ENCODE results near the gene CXCR2. TPM values are rescaled to one million over a fixed set of nuclear protein-coding genes. Genes with fewer than 3 reads are reported as not detected.
"Not testable (repeated sequence)": the region's sequence is repeated elsewhere in the genome, so short reads cannot be mapped to it uniquely, and the experiment has no call there.

The CXCR2 gene
- total RNA-seq, 2 donors from 2014 or later = not detected

GRCh38 chr2:218091746-218092145 is 34.1 kb upstream of the CXCR2 start:
- no peaks in the 10 kb centered on the region for H3K27me3 ChIP-seq
- no peak overlapping the region for H3K27ac ChIP-seq
- no peaks in the 10 kb centered on the region for H3K4me1 ChIP-seq
- WGBS, 2 donors = 79 to 87% methylated on average over 3 of the region's 3 CpGs
- DNase-seq (no peak), ATAC-seq (no peak)
- H3K9me3 ChIP-seq = no peaks in the 10 kb centered on the region
- no peak for TF ChIP-seq POLR2A (IDR thresholded peaks at IDR 0.05)
- TF ChIP-seq CTCF (IDR thresholded peaks at IDR 0.05) = no peak
- H3K36me3 ChIP-seq (replicated peaks in 1 of 2; ENCODE audit: insufficient read depth in 1 of 2, low read depth in 2 of 2) = no peaks in the 10 kb centered on the region
- intact Hi-C loops (cut with DNase I) = no loop called here
- H3K4me3 ChIP-seq = no peak overlapping the region

- H3K4me1 ChIP-seq = no peaks in the 10 kb centered on the region
- H3K27me3 ChIP-seq = no peaks in the 10 kb centered on the region
- DNase-seq (no peak), ATAC-seq (no peak)
- no peak overlapping the region for H3K27ac ChIP-seq
- no peak for TF ChIP-seq CTCF (IDR thresholded peaks at IDR 0.05)
- TF ChIP-seq POLR2A (IDR thresholded peaks at IDR 0.05) = no peak
- intact Hi-C loops (cut with DNase I) = no loop called here
- H3K36me3 ChIP-seq (replicated peaks in 1 of 2; ENCODE audit: insufficient read depth in 1 of 2, low read depth in 2 of 2) = no peaks in the 10 kb centered on the region
- H3K9me3 ChIP-seq = no peaks in the 10 kb centered on the region
- WGBS, 2 donors = 85 to 89% methylated on average over 3 of the region's 3 CpGs
- H3K4me3 ChIP-seq = no peak overlapping the region
Measured at GRCh38 chr2:218093879-218094278, 31.9 kb upstream of the CXCR2 start.

GRCh38 chr2:218095853-218096252 is 30.0 kb upstream of the CXCR2 start:
- Histone ChIP-seq H3K27me3 (no peaks in the 10 kb centered on the region), H3K4me3 (no peak overlapping the region), H3K36me3 (replicated peaks in 1 of 2; ENCODE audit: insufficient read depth in 1 of 2, low read depth in 2 of 2) (no peaks in the 10 kb centered on the region), H3K9me3 (no peaks in the 10 kb centered on the region), H3K27ac (no peak overlapping the region), H3K4me1 (no peaks in the 10 kb centered on the region)
- 71 to 72% methylated on average over 8 of the region's 8 CpGs for WGBS, 2 donors
- ATAC-seq (no peak), DNase-seq (no peak)
- intact Hi-C loops (cut with DNase I) = no loop called here
- TF ChIP-seq POLR2A (IDR thresholded peaks at IDR 0.05) (no peak), CTCF (IDR thresholded peaks at IDR 0.05) (no peak)

- Histone ChIP-seq H3K9me3 (no peaks in the 10 kb centered on the region), H3K36me3 (replicated peaks in 1 of 2; ENCODE audit: insufficient read depth in 1 of 2, low read depth in 2 of 2) (no peaks in the 10 kb centered on the region), H3K27me3 (no peaks in the 10 kb centered on the region), H3K27ac (no peak overlapping the region), H3K4me3 (no peak overlapping the region), H3K4me1 (no peaks in the 10 kb centered on the region)
- intact Hi-C loops (cut with DNase I) = no loop called here
- no peak for ATAC-seq
- WGBS, 2 donors = 80 to 84% methylated on average over 3 of the region's 3 CpGs
- no peak for DNase-seq
- TF ChIP-seq CTCF (IDR thresholded peaks at IDR 0.05) (no peak), POLR2A (IDR thresholded peaks at IDR 0.05) (no peak)
Measured at GRCh38 chr2:218097975-218098374, 27.9 kb upstream of the CXCR2 start.

- WGBS, 2 donors = 70 to 82% methylated on average over 7 of the region's 7 CpGs
- H3K4me1 ChIP-seq; H3K27me3 ChIP-seq; H3K36me3 ChIP-seq (replicated peaks in 1 of 2; ENCODE audit: insufficient read depth in 1 of 2, low read depth in 2 of 2); ATAC-seq; H3K9me3 ChIP-seq; intact Hi-C loops (cut with DNase I); DNase-seq; H3K27ac ChIP-seq; H3K4me3 ChIP-seq: not testable (repeated sequence)
Measured at GRCh38 chr2:218108834-218109233, 17.0 kb upstream of the CXCR2 start.

GRCh38 chr2:218121789-218122188 is 4.0 kb upstream of the CXCR2 start:
- H3K36me3 ChIP-seq (replicated peaks in 1 of 2; ENCODE audit: insufficient read depth in 1 of 2, low read depth in 2 of 2); DNase-seq; H3K4me1 ChIP-seq; ATAC-seq; intact Hi-C loops (cut with DNase I); H3K4me3 ChIP-seq; H3K27me3 ChIP-seq; H3K27ac ChIP-seq: not testable (repeated sequence)
- peaks cover 0 to 15% (median 0%) of the 10 kb centered on the region in 3 donors for H3K9me3 ChIP-seq
- 73% methylated on average over 4 of the region's 4 CpGs for WGBS, 2 donors

- not testable (repeated sequence) for H3K4me1 ChIP-seq; ATAC-seq; H3K36me3 ChIP-seq (replicated peaks in 1 of 2; ENCODE audit: insufficient read depth in 1 of 2, low read depth in 2 of 2)
Measured at GRCh38 chr2:218122286-218122685, 3.5 kb upstream of the CXCR2 start.

More at GRCh38 chr2:218122286-218122685, 3.5 kb upstream of the CXCR2 start:
- H3K4me3 ChIP-seq; H3K27me3 ChIP-seq; H3K27ac ChIP-seq; intact Hi-C loops (cut with DNase I); DNase-seq: not testable (repeated sequence)
- peaks cover 0 to 10% (median 0%) of the 10 kb centered on the region in 3 donors for H3K9me3 ChIP-seq

Data from body of pancreas (tissue), 4 donors.